B cell (primary cell): ENCODE data around the gene AKT3.

Experiments
- EZH2 ChIP-seq: IDR thresholded peaks from 2 replicates; pipeline ENCODE4 v1.6.1; 2012; ENCODE audit warnings: borderline replicate concordance, low read depth, mild to moderate bottlenecking, moderate library complexity, low read length; ENCODE audit not compliant: insufficient read depth, poor library complexity, severe bottlenecking
- TF ChIP-seq, protein P1 (sequence below): fragments of 200-600 bp; IDR thresholded peaks from one replicate; pipeline ENCODE4 v1.8.0; 2022; ENCODE audit warnings: antibody characterized with exemption, mild to moderate bottlenecking

DNA sequence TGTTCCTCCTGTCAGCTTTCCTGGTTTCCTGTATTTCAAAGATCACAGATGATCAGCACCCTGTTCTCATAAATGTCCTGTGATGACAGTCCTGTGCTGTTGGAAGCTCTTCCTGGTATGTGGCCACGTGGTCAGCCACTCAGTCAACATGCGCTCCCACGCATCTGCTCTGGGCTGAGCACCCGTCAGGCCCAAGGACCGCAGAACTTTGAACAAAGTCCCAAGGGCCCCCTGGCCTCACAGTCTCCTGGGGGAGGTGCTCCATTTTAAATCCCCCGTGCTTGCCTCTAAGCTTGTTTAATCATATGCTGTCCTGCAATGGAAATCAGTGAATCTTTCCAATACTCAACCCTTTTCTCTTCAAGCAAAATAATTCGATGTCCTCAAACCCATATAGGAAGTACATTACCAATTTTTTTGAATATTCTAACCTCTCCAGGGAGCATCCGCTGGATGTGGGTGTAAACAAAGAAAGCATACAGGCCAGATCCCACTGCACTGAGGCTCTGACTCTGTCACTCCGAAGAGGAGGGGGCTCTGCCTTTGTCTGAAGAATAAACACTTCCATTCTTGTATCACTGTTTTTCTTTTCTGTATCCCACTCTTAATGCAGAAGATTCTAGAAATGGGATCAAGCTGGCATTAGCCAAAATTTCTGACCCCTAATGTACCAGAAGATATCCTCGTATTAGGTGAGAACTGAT, 343.9 kb downstream of the AKT3 start:
- TF ChIP-seq, protein P1, sequence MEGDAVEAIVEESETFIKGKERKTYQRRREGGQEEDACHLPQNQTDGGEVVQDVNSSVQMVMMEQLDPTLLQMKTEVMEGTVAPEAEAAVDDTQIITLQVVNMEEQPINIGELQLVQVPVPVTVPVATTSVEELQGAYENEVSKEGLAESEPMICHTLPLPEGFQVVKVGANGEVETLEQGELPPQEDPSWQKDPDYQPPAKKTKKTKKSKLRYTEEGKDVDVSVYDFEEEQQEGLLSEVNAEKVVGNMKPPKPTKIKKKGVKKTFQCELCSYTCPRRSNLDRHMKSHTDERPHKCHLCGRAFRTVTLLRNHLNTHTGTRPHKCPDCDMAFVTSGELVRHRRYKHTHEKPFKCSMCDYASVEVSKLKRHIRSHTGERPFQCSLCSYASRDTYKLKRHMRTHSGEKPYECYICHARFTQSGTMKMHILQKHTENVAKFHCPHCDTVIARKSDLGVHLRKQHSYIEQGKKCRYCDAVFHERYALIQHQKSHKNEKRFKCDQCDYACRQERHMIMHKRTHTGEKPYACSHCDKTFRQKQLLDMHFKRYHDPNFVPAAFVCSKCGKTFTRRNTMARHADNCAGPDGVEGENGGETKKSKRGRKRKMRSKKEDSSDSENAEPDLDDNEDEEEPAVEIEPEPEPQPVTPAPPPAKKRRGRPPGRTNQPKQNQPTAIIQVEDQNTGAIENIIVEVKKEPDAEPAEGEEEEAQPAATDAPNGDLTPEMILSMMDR, result no peak
- TF ChIP-seq EZH2, result no peak
